PC-9 (cell line): ENCODE measurements around the gene SLC8A1.

Experiments used
- CTCF ChIP-seq: fragments of 200-600 bp; sonication (generic); conservative IDR thresholded peaks from 2 replicates; pipeline ENCODE4 v1.6.1; 2017; ENCODE audit warnings: mixed run types, antibody characterized with exemption, mild to moderate bottlenecking, moderate library complexity
- EZH2 ChIP-seq: fragments of 200-600 bp; sonication (generic); IDR thresholded peaks from 2 replicates; pipeline ENCODE4 v1.8.0; 2017; ENCODE audit warnings: antibody characterized with exemption, low read depth

DNA sequence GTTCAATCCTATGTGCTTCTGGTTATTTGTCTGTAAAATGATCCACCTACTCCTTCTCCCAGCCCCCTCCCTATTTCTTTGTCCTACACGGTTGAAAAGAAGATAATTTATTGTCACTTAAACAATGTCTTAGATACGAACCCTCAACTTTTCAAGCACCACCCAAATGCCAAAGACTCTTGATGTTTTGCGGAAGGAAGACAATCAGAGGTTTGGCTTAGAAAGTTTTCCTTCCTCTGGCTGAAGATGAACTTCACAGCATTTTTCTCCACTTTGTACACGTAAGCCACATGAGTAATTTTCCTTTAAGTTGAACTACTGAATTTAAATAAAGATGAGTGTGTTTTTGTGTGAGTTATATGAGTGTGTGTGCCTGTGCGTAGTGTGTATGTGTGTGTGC is 25.5 kb upstream of the SLC8A1 start:
- TF ChIP-seq CTCF (no peak), EZH2 (no peak)
